Psoas muscle (tissue), 8 donors: ENCODE data around the gene PHYHIPL. TPM values are rescaled to one million over a fixed set of nuclear protein-coding genes. Genes with fewer than 3 reads are reported as not detected.

Source experiments
- ATAC-seq, 4 donors: fragments of 200-7000 bp; cut with Tn5 transposase; one replicate each; pipeline ENCODE4 v1.9.1; 2020; ENCODE audit warnings: moderate library complexity in 3 of 4, mild to moderate bottlenecking in 2 of 4
- DNase-seq, 2 donors: peaks; one replicate each; pipeline ENCODE4 v3.0.0-alpha.2; 2020
- H3K27ac ChIP-seq: fragments of 200-600 bp; one replicate; pipeline ENCODE4 v1.8.0; 2022
- H3K27me3 ChIP-seq, 3 donors: fragments of 200-600 bp in 1 of 3; one replicate each; pipeline versions ENCODE4 v1.6.1 to v1.8.0; 2013 to 2022; ENCODE audit warnings: low read length in 2 of 3, mild to moderate bottlenecking in 2 of 3, moderate library complexity in 1 of 3; ENCODE audit not compliant: insufficient read depth in 3 of 3
- H3K36me3 ChIP-seq, 2 donors: fragments of 200-600 bp in 1 of 2; one replicate each; pipeline versions ENCODE4 v1.6.1 to v1.8.0; 2013 to 2022; ENCODE audit warnings: low read depth in 1 of 2, mild to moderate bottlenecking in 1 of 2, moderate library complexity in 1 of 2; ENCODE audit not compliant: insufficient read depth in 1 of 2
- H3K4me1 ChIP-seq: fragments of 200-600 bp; one replicate; pipeline ENCODE4 v1.8.0; 2022
- H3K4me3 ChIP-seq: fragments of 200-600 bp; one replicate; pipeline ENCODE4 v1.8.0; 2022; ENCODE audit warnings: mild to moderate bottlenecking
- H3K9me3 ChIP-seq: fragments of 200-600 bp; one replicate; pipeline ENCODE4 v1.8.0; 2022
- CTCF ChIP-seq: fragments of 200-600 bp; IDR thresholded peaks from one replicate; pipeline ENCODE4 v1.8.0; 2022; ENCODE audit warnings: antibody characterized with exemption
- WGBS, 3 donors: extraction: QIAGEN DNeasy Blood & Tissue Kit; methylation state at CpG; one replicate each; pipeline versions ENCODE4 v1.1.6 to v1.1.7; 2013; 5-methylcytosine and 5-hydroxymethylcytosine counted together
- intact Hi-C, 2 donors: fragments of 100-400 bp; cut with DNase I; formaldehyde crosslinking; loops; one replicate each; pipeline versions ENCODE4 v1.11.0 to v1.14.2; 2022
- polyA plus RNA-seq, 3 donors: library from polyadenylated mRNA; stranded (reverse); fragments of 200-250 nt; gene quantifications; one replicate each; pipeline ENCODE4 v1.2.3, GENCODE V29; 2013
- total RNA-seq, 4 donors: library from RNA; stranded (reverse); fragmentation: NEBNext Ultra II Directional in 2 of 4; extraction: Animal tissue kit (Norgen Biotek cat#: 25700) in 2 of 4; gene quantifications; one replicate each; pipeline versions ENCODE4 v1.2.1 to v1.2.4, GENCODE V29; 2021 to 2023
- donor health status: healthy with polysubstance abuse.
- donor health status: DM: no; HTN: no; CAD: no; lungs with moderate emphysema.
- donor health status: Bipolar disorder and iron deficiency.
- donor health status: healthy.
- donor health status: DM: yes; HTN: yes; CAD: no.
- donor health status: DM: no; HTN: no; CAD: no.
- donor health status: DM: no; HTN: no; CAD: no.
- donor health status: DM: yes; HTN: yes; CAD: no.

Gene PHYHIPL
- total and polyA plus RNA-seq, 7 donors: 0.04 to 0.32 (median 0.10) TPM; not detected in 2

- no peak overlapping the region for H3K4me3 ChIP-seq
- ATAC-seq (no peak), DNase-seq (no peak)
- H3K9me3 ChIP-seq: no peaks in the 10 kb centered on the region
- no peaks in the 10 kb centered on the region for H3K27me3 ChIP-seq
- H3K4me1 ChIP-seq: peaks cover 16% of the 10 kb centered on the region
- no peak for TF ChIP-seq CTCF
- peaks cover 0 to 45% of the 10 kb centered on the region in 2 donors for H3K36me3 ChIP-seq
- 92 to 97% (median 95%) methylated on average over 3 of the region's 3 CpGs for WGBS, 3 donors
- intact Hi-C loops: no loop called here
- no peak overlapping the region for H3K27ac ChIP-seq
Observed at GRCh38 chr10:59270492-59270891, 94.0 kb downstream of the PHYHIPL start.

GRCh38 chr10:59271160-59271559 is 94.7 kb downstream of the PHYHIPL start:
- Histone ChIP-seq H3K9me3 (no peaks in the 10 kb centered on the region), H3K4me3 (no peak overlapping the region), H3K27me3 (no peaks in the 10 kb centered on the region), H3K36me3 (peaks cover 0 to 41% of the 10 kb centered on the region in 2 donors), H3K27ac (no peak overlapping the region), H3K4me1 (peaks cover 15% of the 10 kb centered on the region)
- ATAC-seq: no peak
- WGBS, 3 donors: 73 to 89% (median 83%) methylated on average over 4 of the region's 4 CpGs
- no peak for TF ChIP-seq CTCF
- no peak for DNase-seq
- intact Hi-C loops: no loop called here

GRCh38 chr10:59272061-59272460 is 95.6 kb downstream of the PHYHIPL start:
- H3K27me3 ChIP-seq: no peaks in the 10 kb centered on the region
- H3K36me3 ChIP-seq: peaks cover 0 to 34% of the 10 kb centered on the region in 2 donors
- ATAC-seq (no peak), DNase-seq (no peak)
- intact Hi-C loops: no loop called here
- H3K27ac ChIP-seq: no peak overlapping the region
- no peak for TF ChIP-seq CTCF
- H3K4me1 ChIP-seq: peaks cover 6% of the 10 kb centered on the region
- no peaks in the 10 kb centered on the region for H3K9me3 ChIP-seq
- no peak overlapping the region for H3K4me3 ChIP-seq

- Histone ChIP-seq H3K4me3 (no peak overlapping the region), H3K4me1 (no peaks in the 10 kb centered on the region), H3K27me3 (no peaks in the 10 kb centered on the region), H3K9me3 (no peaks in the 10 kb centered on the region), H3K36me3 (peaks cover 0 to 21% of the 10 kb centered on the region in 2 donors), H3K27ac (no peak overlapping the region)
- ATAC-seq: peak; percentile 43 to 73 (median 66)
- no peak for TF ChIP-seq CTCF
- intact Hi-C loops: no loop called here
- WGBS, 3 donors: 78 to 97% (median 96%) methylated on average over 1 of the region's 1 CpG
- DNase-seq: no peak
Observed at GRCh38 chr10:59273445-59273844, 97.0 kb downstream of the PHYHIPL start.

- intact Hi-C loops: no loop called here
- Histone ChIP-seq H3K4me3 (no peak overlapping the region), H3K27ac (no peak overlapping the region), H3K9me3 (no peaks in the 10 kb centered on the region), H3K27me3 (no peaks in the 10 kb centered on the region), H3K4me1 (peaks cover 13% of the 10 kb centered on the region), H3K36me3 (peaks cover 0 to 3% of the 10 kb centered on the region in 2 donors)
- TF ChIP-seq CTCF: no peak
- no peak for ATAC-seq
- no peak for DNase-seq
Observed at GRCh38 chr10:59276133-59276532, 99.7 kb downstream of the PHYHIPL start.
